Chondrocyte (in vitro differentiated cells): ENCODE data around the gene RNF169. TPM values are rescaled to one million over a fixed set of nuclear protein-coding genes. Genes with fewer than 3 reads are reported as not detected.

Experiments
- DNase-seq: peaks from one replicate; pipeline ENCODE4 v3.0.0; 2021; ENCODE audit warnings: mixed read lengths, low spot score
- H3K27ac Mint-ChIP-seq: one replicate; pipeline ENCODE4 v1.8.0; 2021; ENCODE audit warnings: mild to moderate bottlenecking, moderate library complexity, mixed read lengths; ENCODE audit not compliant: unreplicated experiment
- H3K27me3 Mint-ChIP-seq: 2 replicates; pipeline ENCODE4 v1.8.0; 2021; ENCODE audit warnings: low read depth, mixed read lengths
- H3K36me3 Mint-ChIP-seq: 2 replicates; pipeline ENCODE4 v1.8.0; 2021; ENCODE audit warnings: low read depth, mixed read lengths
- H3K4me1 Mint-ChIP-seq: 2 replicates; pipeline ENCODE4 v1.8.0; 2021; ENCODE audit warnings: low read depth, mild to moderate bottlenecking, mixed read lengths
- H3K4me3 Mint-ChIP-seq: one replicate; pipeline ENCODE4 v1.8.0; 2021; ENCODE audit warnings: mild to moderate bottlenecking, moderate library complexity, mixed read lengths; ENCODE audit not compliant: unreplicated experiment
- H3K9me3 Mint-ChIP-seq: 2 replicates; pipeline ENCODE4 v1.8.0; 2021; ENCODE audit warnings: low read depth, mixed read lengths
- long read RNA-seq: library from polyadenylated mRNA; stranded (forward); transcript quantifications from one replicate; pipeline ENCODE4 v2.0.0, GENCODE V29; 2021
- total RNA-seq: library from RNA; stranded (reverse); gene quantifications from 3 replicates; pipeline ENCODE4 v1.2.1, GENCODE V29; 2021
- TF ChIP-seq, protein P1 (sequence below): fragments of 200-600 bp; sonication (generic); IDR thresholded peaks from 2 replicates; pipeline ENCODE4 v1.5.0; 2021; ENCODE audit warnings: antibody characterized with exemption, mild to moderate bottlenecking, moderate library complexity

RNF169 gene, protein sequence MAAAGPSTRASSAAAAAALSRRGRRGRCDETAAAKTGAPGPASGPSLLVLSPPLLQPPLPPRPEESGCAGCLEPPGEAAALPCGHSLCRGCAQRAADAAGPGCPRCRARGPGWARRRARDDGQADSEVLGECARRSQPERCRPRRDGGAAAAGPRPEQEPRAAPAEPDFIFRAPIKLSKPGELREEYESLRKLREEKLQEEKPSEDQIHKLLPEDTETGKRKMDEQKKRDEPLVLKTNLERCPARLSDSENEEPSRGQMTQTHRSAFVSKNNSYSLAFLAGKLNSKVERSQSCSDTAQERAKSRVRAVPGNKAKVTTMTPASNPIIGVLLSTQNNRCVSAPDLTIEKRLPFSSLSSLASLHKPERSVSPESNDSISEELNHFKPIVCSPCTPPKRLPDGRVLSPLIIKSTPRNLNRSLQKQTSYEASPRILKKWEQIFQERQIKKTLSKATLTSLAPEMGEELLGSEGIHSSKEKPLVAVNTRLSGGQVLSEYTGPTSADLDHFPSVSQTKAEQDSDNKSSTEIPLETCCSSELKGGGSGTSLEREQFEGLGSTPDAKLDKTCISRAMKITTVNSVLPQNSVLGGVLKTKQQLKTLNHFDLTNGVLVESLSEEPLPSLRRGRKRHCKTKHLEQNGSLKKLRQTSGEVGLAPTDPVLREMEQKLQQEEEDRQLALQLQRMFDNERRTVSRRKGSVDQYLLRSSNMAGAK
- total RNA-seq, result 11.8 to 13.2 TPM (median 13.1 TPM) in 3 replicates
- long read RNA-seq, partial matches to known transcripts, result 0 of 2 reads
- long read RNA-seq, other reads (novel, unspliced or antisense), result 2 of 2 reads

DNA sequence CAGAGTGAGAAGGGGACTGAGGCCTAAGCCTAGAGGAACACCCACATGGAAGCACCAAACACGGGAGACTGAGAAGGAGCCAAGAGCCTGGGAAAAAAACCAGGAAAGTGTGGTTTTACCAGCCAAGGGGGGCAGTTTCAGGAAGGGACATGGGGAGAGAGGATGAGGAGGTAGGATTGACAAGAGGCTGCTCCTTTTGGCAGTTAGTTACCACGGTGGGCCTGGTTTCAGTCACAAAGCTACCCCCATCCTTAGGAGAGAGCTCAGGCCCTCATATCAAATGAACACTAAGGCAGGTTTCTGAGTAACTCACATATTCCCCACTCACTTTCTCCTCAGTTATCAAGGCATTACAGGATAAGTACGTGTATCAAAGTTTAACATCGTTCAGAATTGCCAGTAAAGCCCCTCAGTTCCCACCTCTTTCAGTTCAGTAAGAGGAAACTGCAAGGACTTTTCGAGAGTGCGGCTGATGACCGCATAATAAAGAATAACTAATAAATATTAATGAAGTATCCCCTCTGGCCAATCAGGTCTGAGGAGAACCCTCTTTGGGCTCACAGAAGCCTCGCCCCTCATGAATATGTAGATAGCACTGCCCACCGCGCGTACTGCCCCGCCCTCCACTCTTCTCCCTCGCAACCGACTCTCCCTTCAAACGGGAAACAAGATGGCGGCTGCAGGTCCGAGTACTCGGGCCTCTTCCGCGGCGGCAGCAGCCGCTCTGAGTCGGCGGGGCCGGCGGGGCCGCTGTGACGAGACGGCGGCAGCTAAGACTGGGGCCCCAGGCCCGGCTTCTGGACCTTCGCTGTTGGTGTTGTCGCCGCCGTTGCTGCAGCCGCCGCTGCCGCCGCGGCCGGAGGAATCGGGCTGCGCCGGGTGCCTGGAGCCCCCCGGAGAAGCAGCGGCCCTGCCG lies at the start of gene RNF169:
TSS of gene RNF169 (plus strand) at position 639 of the 916 bp plus-strand sequence. CDS start at position 671, 32 bp downstream.
- Mint-ChIP-seq H3K4me1 (peaks cover 29% of the 10 kb centered on the region), H3K27me3 (no peaks in the 10 kb centered on the region), H3K27ac (peak within 1 kb of the TSS; percentile 88), H3K4me3 (peak within 1 kb of the TSS; percentile 91), H3K9me3 (no peaks in the 10 kb centered on the region), H3K36me3 (no peaks in the 10 kb centered on the region)
- DNase-seq, result peak; percentile 98
- TF ChIP-seq, protein P1, sequence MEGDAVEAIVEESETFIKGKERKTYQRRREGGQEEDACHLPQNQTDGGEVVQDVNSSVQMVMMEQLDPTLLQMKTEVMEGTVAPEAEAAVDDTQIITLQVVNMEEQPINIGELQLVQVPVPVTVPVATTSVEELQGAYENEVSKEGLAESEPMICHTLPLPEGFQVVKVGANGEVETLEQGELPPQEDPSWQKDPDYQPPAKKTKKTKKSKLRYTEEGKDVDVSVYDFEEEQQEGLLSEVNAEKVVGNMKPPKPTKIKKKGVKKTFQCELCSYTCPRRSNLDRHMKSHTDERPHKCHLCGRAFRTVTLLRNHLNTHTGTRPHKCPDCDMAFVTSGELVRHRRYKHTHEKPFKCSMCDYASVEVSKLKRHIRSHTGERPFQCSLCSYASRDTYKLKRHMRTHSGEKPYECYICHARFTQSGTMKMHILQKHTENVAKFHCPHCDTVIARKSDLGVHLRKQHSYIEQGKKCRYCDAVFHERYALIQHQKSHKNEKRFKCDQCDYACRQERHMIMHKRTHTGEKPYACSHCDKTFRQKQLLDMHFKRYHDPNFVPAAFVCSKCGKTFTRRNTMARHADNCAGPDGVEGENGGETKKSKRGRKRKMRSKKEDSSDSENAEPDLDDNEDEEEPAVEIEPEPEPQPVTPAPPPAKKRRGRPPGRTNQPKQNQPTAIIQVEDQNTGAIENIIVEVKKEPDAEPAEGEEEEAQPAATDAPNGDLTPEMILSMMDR, result no peak

DNA sequence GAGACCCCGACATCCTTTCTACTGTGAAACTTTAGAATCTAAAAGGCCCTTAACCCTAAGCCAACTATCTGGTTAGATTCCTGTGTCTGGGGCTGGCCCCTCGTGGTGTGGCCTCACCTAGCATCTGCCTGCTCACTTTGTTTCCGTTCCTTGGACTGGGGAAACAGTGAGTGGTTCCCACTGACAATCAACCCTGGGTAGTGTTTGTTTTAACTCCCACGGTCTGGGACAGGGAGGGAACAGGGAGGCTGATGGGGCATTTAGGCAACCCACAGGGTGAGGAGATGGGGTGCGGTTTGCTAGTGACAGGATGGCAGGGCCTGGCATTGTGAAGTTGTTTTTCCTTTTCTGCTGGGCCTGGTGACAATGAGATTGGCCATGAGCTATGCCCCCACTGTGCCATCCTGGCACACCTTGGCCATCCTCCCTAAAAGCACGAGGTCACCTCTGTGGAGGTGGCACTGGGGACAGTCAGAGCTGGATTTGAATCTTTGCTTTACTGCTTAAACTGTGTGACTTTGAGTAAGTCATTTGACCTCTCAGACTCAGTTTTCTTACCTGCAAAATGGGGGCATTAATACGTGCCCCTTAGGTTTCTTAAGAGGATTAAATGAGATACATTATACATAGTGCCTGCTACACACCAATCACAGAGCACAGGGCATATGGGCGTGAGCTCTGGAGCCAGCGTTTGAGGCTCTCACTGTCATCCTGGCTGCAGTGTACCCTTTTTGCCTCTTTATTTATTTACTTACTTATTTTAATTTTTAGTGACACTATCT lies 48.8 kb upstream of the RNF169 start:
- H3K4me1 Mint-ChIP-seq, result peaks cover 5% of the 10 kb centered on the region
- no peaks in the 10 kb centered on the region for H3K9me3 Mint-ChIP-seq
- DNase-seq, result no peak
- H3K27ac Mint-ChIP-seq, result no peak overlapping the region
- TF ChIP-seq, protein P1, result no peak
- H3K27me3 Mint-ChIP-seq, result no peaks in the 10 kb centered on the region
- no peak overlapping the region for H3K4me3 Mint-ChIP-seq
- no peaks in the 10 kb centered on the region for H3K36me3 Mint-ChIP-seq

DNA sequence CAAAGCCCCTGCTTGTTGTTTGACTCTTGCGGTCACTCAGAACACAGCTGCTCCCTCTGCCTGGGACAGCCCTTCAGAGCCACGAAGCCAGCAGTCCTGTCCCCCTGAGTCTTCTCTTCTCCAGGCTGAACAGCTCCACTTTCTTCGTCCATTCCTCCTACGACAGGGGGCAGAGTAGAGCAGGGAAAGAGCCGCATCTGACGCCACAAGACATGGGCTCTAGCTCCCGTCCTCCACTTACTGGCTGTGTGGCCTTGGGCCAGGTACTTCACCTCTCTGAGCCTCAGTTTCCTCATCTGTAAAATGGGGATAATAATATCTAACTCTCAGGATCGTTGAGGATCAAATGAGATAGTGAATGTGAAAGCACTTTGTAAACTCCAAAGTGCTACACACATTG lies 47.3 kb upstream of the RNF169 start:
- no peaks in the 10 kb centered on the region for H3K9me3 Mint-ChIP-seq
- H3K4me3 Mint-ChIP-seq, result no peak overlapping the region
- H3K36me3 Mint-ChIP-seq, result no peaks in the 10 kb centered on the region

DNA sequence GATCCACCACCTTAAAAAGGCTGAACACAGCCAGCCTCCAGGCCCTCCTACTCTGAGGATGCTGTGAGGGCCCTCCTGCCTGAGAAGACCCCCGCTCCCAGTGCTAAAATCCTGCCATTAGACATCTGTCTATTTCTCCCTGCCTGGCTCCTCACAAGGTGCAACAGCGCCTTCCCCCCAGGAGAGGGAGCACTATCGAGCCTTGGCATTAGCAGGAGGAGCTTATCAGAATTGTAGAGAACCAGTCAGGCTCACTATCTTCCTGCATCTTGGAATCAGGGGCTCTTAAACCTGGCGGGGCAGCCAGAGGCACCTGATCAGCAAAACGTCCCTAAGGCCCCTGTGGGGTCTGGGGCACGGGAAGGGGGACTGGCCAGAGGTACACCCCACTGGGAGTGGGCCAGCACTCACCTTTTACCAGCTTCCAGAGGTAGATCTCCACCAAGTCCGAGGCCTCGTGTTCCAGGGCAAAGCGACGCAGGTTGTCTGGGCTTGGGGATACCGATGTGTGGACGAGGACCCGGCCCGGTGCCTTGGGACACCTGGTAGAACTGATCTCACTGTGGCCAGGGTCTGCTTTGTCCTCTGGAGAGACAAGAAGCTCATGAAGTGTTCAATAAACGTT lies 46.2 kb upstream of the RNF169 start:
- no peaks in the 10 kb centered on the region for H3K36me3 Mint-ChIP-seq
- no peak overlapping the region for H3K27ac Mint-ChIP-seq
- no peaks in the 10 kb centered on the region for H3K4me1 Mint-ChIP-seq
- no peak for DNase-seq
- no peaks in the 10 kb centered on the region for H3K9me3 Mint-ChIP-seq
- no peaks in the 10 kb centered on the region for H3K27me3 Mint-ChIP-seq
- H3K4me3 Mint-ChIP-seq, result no peak overlapping the region
- TF ChIP-seq, protein P1, result peak; percentile 89

More for the DNA sequence above, 47.3 kb upstream of the RNF169 start:
- TF ChIP-seq, protein P1, result peak; percentile 13
- Mint-ChIP-seq H3K4me1 (peaks cover 5% of the 10 kb centered on the region), H3K27ac (no peak overlapping the region), H3K27me3 (no peaks in the 10 kb centered on the region)
- no peak for DNase-seq
